ENCODE measurements around the gene MGAT3.
"Not testable (repeated sequence)": the region's sequence is repeated elsewhere in the genome, so short reads cannot be mapped to it uniquely, and the experiment has no call there.

The MGAT3 gene, protein sequence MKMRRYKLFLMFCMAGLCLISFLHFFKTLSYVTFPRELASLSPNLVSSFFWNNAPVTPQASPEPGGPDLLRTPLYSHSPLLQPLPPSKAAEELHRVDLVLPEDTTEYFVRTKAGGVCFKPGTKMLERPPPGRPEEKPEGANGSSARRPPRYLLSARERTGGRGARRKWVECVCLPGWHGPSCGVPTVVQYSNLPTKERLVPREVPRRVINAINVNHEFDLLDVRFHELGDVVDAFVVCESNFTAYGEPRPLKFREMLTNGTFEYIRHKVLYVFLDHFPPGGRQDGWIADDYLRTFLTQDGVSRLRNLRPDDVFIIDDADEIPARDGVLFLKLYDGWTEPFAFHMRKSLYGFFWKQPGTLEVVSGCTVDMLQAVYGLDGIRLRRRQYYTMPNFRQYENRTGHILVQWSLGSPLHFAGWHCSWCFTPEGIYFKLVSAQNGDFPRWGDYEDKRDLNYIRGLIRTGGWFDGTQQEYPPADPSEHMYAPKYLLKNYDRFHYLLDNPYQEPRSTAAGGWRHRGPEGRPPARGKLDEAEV

GRCh38 chr22:39456522-39457197, at the start of gene MGAT3:
TSS of gene MGAT3 (plus strand) at chr22:39457012. CDS start at chr22:39487348, 30,336 bp downstream.
- DNase-seq (ENCODE audit: low read depth), result no peak

DNA sequence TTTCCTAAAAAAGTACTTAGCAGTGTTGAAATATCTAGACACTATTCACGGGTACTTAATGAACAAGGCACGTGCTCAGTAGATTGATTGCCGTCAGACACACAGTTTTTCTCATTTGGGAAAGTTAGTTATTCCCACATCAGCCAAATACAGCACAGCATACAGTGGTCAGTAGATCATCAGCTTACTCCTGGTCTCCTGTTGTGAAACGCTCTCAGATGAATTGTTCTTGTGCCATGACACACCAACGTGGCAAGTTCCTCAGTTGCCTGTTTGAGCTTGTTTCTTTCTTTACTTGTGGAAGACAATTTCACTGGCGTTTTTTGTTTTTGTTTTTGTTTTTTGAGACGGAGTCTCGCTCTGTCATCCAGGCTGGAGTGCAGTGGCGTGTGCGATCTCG, 48.6 kb upstream of the MGAT3 start:
- DNase-seq (ENCODE audit: low read depth), result no peak

- DNase-seq (ENCODE audit: low read depth), result no peak
Measured at GRCh38 chr22:39408807-39409206, 48.0 kb upstream of the MGAT3 start.

GRCh38 chr22:39409516-39410029, 47.2 kb upstream of the MGAT3 start:
- DNase-seq (ENCODE audit: low read depth), result no peak

GRCh38 chr22:39410264-39410663, 46.5 kb upstream of the MGAT3 start:
- no peak for DNase-seq (ENCODE audit: low read depth)

DNA sequence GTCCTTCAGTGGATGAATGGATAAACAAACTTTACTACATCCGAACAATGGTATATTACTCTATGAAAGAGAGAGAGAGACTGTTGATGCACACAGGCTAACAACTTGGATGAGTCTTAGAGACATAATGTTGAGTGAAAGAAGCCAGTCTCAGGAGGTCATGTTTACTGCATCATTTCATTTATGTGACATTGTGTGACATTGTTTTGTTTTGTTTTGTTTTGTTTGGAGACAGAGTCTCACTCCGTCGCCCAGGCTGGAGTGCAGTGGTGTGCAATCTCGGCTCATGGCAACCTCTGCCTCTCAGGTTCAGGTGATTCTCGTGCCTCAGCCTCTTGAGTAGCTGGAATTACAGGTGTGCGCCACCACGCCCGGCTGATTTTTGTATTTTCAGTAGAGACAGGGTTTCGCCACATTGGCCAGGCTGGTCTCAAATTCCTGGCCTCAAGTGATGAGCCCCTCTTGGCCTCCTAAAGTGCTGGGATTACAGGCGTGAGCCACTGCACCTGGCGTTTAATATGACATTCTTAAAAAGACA, 44.9 kb upstream of the MGAT3 start:
- not testable (repeated sequence) for DNase-seq (ENCODE audit: low read depth)

- DNase-seq (ENCODE audit: low read depth), result not testable (repeated sequence)
Measured at GRCh38 chr22:39413204-39413603, 43.6 kb upstream of the MGAT3 start.

- DNase-seq (ENCODE audit: low read depth), result no peak
Measured at GRCh38 chr22:39414377-39414776, 42.4 kb upstream of the MGAT3 start.

- no peak for DNase-seq (ENCODE audit: low read depth)
Measured at GRCh38 chr22:39414886-39415285, 41.9 kb upstream of the MGAT3 start.

GRCh38 chr22:39415506-39415905, 41.3 kb upstream of the MGAT3 start:
- DNase-seq (ENCODE audit: low read depth), result no peak

- no peak for DNase-seq (ENCODE audit: low read depth)
Measured at GRCh38 chr22:39416319-39416718, 40.5 kb upstream of the MGAT3 start.

GRCh38 chr22:39417641-39418040, 39.2 kb upstream of the MGAT3 start:
- no peak for DNase-seq (ENCODE audit: low read depth)

GRCh38 chr22:39418696-39419095, 38.1 kb upstream of the MGAT3 start:
- DNase-seq (ENCODE audit: low read depth), result no peak

DNA sequence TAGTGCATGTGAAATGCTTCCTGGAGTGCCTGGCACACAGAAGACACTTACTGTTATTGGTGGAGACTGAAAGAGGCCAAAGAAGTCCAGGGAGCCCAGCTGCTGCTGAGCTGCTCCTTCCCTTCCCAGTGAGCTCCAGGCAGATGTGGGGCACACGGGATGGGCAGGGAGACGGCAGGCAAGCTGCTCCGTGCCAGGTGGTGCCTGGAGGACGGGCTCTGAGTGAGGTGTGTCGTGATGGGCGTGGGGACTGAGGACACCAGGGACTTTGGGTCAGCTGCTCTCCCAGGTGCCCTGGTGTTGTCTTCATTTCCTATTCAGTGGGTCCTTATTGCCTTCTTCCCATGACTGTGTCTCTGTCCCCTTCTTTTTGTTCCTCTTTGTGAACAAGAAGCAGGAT, 37.7 kb upstream of the MGAT3 start:
- no peak for DNase-seq (ENCODE audit: low read depth)

GRCh38 chr22:39419911-39420310, 36.9 kb upstream of the MGAT3 start:
- no peak for DNase-seq (ENCODE audit: low read depth)

- no peak for DNase-seq (ENCODE audit: low read depth)
Measured at GRCh38 chr22:39421691-39422090, 35.1 kb upstream of the MGAT3 start.

GRCh38 chr22:39422101-39422500, 34.7 kb upstream of the MGAT3 start:
- DNase-seq (ENCODE audit: low read depth), result no peak

DNA sequence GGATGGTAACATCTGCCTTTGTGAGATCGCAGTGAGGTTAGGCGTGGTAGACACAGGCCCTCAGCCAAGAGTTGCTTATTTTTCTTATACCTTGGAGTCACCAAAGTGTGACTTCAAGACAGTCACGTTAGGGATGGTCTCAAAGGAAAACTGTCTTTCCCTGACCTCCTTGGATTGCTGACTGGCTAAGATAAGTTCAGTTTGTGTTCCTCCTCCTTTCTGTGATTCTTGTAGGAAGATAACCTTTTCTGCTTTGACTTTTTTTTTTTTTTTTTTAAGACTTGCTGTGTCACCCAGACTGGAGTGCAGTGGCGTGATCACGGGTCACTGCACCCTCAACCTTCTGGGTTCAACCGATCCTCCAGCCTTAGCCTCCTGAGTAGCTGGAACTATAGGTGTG, 34.1 kb upstream of the MGAT3 start:
- no peak for DNase-seq (ENCODE audit: low read depth)

DNA sequence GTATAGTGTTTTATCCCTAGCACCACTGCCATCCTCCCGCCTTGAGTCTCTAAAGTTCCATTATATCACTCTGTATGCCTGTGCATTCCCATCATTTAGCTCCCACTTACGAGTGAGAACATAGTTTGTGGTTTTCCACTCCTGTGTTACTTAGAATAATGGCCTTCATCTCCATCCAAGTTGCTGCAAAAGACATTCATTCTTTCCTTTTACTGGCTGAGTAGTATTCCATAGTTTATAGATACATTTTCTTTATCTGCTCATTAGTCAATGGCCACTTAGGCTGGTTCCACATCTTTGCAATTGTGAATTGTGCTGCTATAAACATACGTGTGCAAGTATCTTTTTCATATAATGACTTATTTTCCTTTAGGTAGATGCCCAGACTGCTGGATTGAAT, 32.8 kb upstream of the MGAT3 start:
- no peak for DNase-seq (ENCODE audit: low read depth)

- DNase-seq (ENCODE audit: low read depth), result no peak
Measured at GRCh38 chr22:39426380-39427043, 30.3 kb upstream of the MGAT3 start.

- DNase-seq (ENCODE audit: low read depth), result no peak
Measured at GRCh38 chr22:39427751-39428596, 28.8 kb upstream of the MGAT3 start.
